Measurements from ENCODE around the gene DPT.

Gene DPT

GRCh38 chr1:168726719-168727118 is 2.3 kb downstream of the DPT start:
- TF ChIP-seq CTCF (IDR thresholded peaks at IDR 0.05; ENCODE audit: low read depth, low read length): no peak
- H3K4me3 ChIP-seq (ENCODE audit: low read depth, low read length): no peak overlapping the region

DNA sequence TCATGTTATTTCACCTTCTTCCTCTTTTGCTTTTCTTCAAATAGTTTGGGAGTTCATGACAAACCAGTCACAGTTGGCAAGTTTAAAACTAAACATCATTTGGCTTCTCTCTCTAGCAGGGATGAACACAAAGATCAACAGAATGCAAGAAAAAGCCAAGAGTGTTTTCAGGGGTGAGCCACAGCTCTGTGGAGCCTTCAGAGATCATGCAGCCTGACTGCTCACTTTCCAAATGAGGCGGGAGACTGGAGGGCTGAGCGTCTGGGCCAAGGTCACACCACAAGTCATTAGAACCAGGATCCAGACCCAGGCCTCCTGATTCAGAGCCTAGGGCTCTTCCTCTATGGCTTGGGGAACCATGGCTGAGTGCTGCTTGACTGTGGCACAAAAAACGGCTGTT is 2.7 kb downstream of the DPT start:
- no peak overlapping the region for H3K4me3 ChIP-seq (ENCODE audit: low read depth, low read length)
- no peak for TF ChIP-seq CTCF (IDR thresholded peaks at IDR 0.05; ENCODE audit: low read depth, low read length)

DNA sequence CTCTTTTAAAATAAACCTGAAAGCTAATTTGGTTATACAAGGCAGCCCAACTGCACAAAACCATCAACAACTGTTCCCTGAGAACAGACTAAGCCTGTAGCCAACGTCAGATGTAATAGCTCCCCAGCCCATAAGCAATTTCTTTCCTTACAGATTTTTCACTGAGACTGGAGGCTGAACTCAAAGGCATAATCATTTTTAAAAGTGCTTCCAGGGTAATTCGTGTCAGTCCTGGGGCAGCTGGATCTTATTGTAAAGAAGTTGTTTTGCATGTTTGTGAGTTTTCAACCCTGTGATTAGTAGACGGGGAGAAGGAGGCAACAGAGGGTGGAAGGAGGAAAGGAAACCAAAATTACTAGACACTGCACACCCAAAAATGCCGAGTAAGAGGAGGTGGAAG is 3.2 kb downstream of the DPT start:
- H3K4me3 ChIP-seq (ENCODE audit: low read depth, low read length): no peak overlapping the region
- TF ChIP-seq CTCF (IDR thresholded peaks at IDR 0.05; ENCODE audit: low read depth, low read length): no peak

GRCh38 chr1:168725060-168725459 is 3.9 kb downstream of the DPT start:
- H3K4me3 ChIP-seq (ENCODE audit: low read depth, low read length): no peak overlapping the region
- TF ChIP-seq CTCF (IDR thresholded peaks at IDR 0.05; ENCODE audit: low read depth, low read length): no peak

DNA sequence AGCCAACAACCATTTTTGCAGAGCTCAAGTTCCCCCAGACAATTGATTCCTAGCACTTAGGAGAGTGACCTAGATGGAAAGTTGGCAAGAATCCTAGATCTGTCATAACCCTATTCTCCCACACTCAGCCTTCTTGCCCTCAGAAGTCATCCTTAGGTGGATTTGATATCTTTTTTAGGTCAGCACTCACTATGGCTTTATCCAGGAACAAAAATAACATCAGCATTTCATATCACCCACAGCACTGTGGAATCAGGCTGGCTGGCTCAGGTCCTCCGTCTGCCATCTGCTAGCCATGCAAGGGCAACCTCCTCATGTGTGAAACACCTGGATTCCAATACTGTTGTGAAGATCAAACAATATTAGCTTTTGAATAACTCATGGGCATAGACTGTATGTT is 6.0 kb downstream of the DPT start:
- H3K4me3 ChIP-seq (ENCODE audit: low read depth, low read length): no peak overlapping the region
- TF ChIP-seq CTCF (IDR thresholded peaks at IDR 0.05; ENCODE audit: low read depth, low read length): no peak

DNA sequence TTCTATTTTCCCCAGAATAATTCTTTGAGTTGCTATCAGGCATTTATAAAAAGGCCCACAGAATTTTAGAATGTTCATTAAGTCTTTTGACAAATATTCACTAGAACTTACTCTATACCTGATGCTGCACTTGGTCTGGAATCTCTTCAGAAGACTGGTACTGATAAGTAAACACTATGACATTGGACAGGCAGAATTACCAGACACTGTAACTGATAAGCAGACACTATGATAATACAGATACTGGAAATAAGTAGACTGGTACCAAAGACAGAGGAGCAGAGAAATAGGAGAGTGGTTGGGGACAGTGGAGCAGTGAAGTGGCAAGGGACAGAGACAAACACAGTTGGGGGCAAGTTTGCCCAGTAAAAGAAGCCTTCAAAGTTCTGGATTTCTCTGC is 8.2 kb downstream of the DPT start:
- TF ChIP-seq CTCF (IDR thresholded peaks at IDR 0.05; ENCODE audit: low read depth, low read length): no peak
- H3K4me3 ChIP-seq (ENCODE audit: low read depth, low read length): no peak overlapping the region

DNA sequence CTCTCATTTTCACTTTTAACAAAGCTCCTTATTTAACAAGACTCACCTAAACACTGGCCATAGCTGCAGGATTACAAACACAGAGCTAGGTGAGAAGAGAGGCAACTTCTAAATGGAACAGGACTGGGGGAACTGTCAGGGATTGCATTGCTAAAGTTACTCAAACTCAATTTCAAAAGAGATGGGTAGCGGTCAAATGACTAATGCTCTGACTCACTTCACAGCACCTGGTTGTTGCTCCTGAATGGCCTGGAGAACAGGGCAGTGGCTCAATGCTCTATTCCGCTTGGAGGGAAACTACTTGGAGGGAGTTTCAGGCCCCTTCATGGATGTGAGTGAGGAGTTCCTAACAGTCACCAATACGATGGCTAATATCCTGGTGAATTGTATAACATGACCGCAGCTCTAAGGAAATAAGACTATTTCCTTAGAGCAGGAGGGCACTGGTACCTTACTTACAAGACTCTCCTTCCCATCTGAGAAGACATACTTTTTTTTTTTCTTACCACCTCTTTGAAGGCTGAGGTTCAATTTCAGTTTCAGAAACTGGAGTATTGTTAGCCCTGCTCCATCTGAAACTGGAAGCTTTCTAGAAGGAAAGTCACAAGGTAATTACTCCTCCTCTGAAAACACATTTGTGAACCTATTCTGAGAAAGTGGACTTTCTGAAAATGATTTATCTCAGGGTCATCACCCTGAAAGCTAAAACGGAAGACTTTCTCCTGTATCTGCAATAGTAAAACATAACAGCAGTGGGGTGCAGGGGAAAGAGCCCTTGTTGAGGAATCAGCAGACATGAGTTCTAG is 9.5 kb downstream of the DPT start:
- no peak for TF ChIP-seq CTCF (IDR thresholded peaks at IDR 0.05; ENCODE audit: low read depth, low read length)
- H3K4me3 ChIP-seq (ENCODE audit: low read depth, low read length): no peak overlapping the region
